Glutamatergic neuron (in vitro differentiated cells): ENCODE measurements around the gene PRSS57. TPM values are rescaled to one million over a fixed set of nuclear protein-coding genes. Genes with fewer than 3 reads are reported as not detected.

Experiments used
- DNase-seq: peaks from one replicate; pipeline ENCODE4 v3.0.0; 2022
- H3K27ac Mint-ChIP-seq: one replicate; pipeline ENCODE4 v1.8.0; 2020; ENCODE audit warnings: mild to moderate bottlenecking, mixed read lengths, inconsistent platforms; ENCODE audit not compliant: unreplicated experiment
- H3K27me3 Mint-ChIP-seq: one replicate; pipeline ENCODE4 v1.8.0; 2020; ENCODE audit warnings: mild to moderate bottlenecking, moderate library complexity, mixed read lengths, inconsistent platforms; ENCODE audit not compliant: unreplicated experiment
- H3K36me3 Mint-ChIP-seq: one replicate; pipeline ENCODE4 v1.8.0; 2020; ENCODE audit warnings: mild to moderate bottlenecking, mixed read lengths, inconsistent platforms; ENCODE audit not compliant: unreplicated experiment
- H3K4me1 Mint-ChIP-seq: one replicate; pipeline ENCODE4 v1.8.0; 2020; ENCODE audit warnings: mild to moderate bottlenecking, low read depth, mixed read lengths, inconsistent platforms; ENCODE audit not compliant: unreplicated experiment
- H3K4me3 Mint-ChIP-seq: one replicate; pipeline ENCODE4 v1.8.0; 2020; ENCODE audit warnings: mild to moderate bottlenecking, mixed read lengths, inconsistent platforms; ENCODE audit not compliant: unreplicated experiment
- H3K9me3 Mint-ChIP-seq: one replicate; pipeline ENCODE4 v1.8.0; 2020; ENCODE audit warnings: mild to moderate bottlenecking, moderate library complexity, mixed read lengths, inconsistent platforms; ENCODE audit not compliant: unreplicated experiment
- CTCF ChIP-seq: fragments of 200-600 bp; sonication (generic); IDR thresholded peaks from one replicate; pipeline ENCODE4 v1.5.0; 2021; ENCODE audit not compliant: partially characterized antibody, unreplicated experiment
- total RNA-seq: library from RNA; stranded (reverse); fragmentation: NEBNext Ultra II Directional; extraction: Animal tissue kit (Norgen Biotek cat#: 25700); gene quantifications from one replicate; pipeline ENCODE4 v1.2.1, GENCODE V29; 2021; ENCODE audit not compliant: unreplicated experiment

PRSS57 gene
- total RNA-seq, 1 donor from 2014 or later: 0.78 TPM

GRCh38 chr19:718251-718951 lies 23.1 kb upstream of the PRSS57 start:
- Mint-ChIP-seq H3K4me1 (peaks cover 15% of the 10 kb centered on the region), H3K36me3 (peaks cover 5% of the 10 kb centered on the region), H3K27ac (peak overlapping the region; percentile 55), H3K27me3 (peaks cover 15% of the 10 kb centered on the region), H3K4me3 (peak overlapping the region; percentile 68), H3K9me3 (peaks cover 17% of the 10 kb centered on the region)
- DNase-seq: no peak
- no peak for TF ChIP-seq CTCF

- TF ChIP-seq CTCF: no peak
- DNase-seq: no peak
- peak overlapping the region; percentile 70 for H3K4me3 Mint-ChIP-seq
- H3K27me3 Mint-ChIP-seq: peaks cover 33% of the 10 kb centered on the region
- H3K4me1 Mint-ChIP-seq: peaks cover 28% of the 10 kb centered on the region
- H3K9me3 Mint-ChIP-seq: peaks cover 28% of the 10 kb centered on the region
- H3K27ac Mint-ChIP-seq: no peak overlapping the region
- peaks cover 5% of the 10 kb centered on the region for H3K36me3 Mint-ChIP-seq
Measured at GRCh38 chr19:715347-715746, 20.1 kb upstream of the PRSS57 start.

GRCh38 chr19:711254-711653 lies 16.0 kb upstream of the PRSS57 start:
- peak overlapping the region; percentile 94 for H3K4me3 Mint-ChIP-seq
- H3K27ac Mint-ChIP-seq: peak overlapping the region; percentile 98
- no peak for TF ChIP-seq CTCF
- no peak for DNase-seq
- H3K36me3 Mint-ChIP-seq: peaks cover 5% of the 10 kb centered on the region
- peaks cover 18% of the 10 kb centered on the region for H3K4me1 Mint-ChIP-seq
- peaks cover 24% of the 10 kb centered on the region for H3K9me3 Mint-ChIP-seq
- peaks cover 25% of the 10 kb centered on the region for H3K27me3 Mint-ChIP-seq

GRCh38 chr19:710767-711166 lies 15.5 kb upstream of the PRSS57 start:
- Mint-ChIP-seq H3K27me3 (peaks cover 25% of the 10 kb centered on the region), H3K27ac (peak overlapping the region; percentile 98), H3K36me3 (peaks cover 5% of the 10 kb centered on the region), H3K9me3 (peaks cover 24% of the 10 kb centered on the region), H3K4me1 (peaks cover 17% of the 10 kb centered on the region), H3K4me3 (peak overlapping the region; percentile 94)
- DNase-seq: peak; percentile 80
- TF ChIP-seq CTCF: no peak

GRCh38 chr19:709965-710571 lies 14.8 kb upstream of the PRSS57 start:
- Mint-ChIP-seq H3K27me3 (peaks cover 22% of the 10 kb centered on the region), H3K4me1 (peaks cover 13% of the 10 kb centered on the region), H3K4me3 (peak overlapping the region; percentile 71), H3K27ac (peak overlapping the region; percentile 98), H3K36me3 (no peaks in the 10 kb centered on the region), H3K9me3 (peaks cover 20% of the 10 kb centered on the region)
- TF ChIP-seq CTCF: no peak
- peak; percentile 84 for DNase-seq
